Neural progenitor cell (in vitro differentiated cells): Measurements from ENCODE around the gene PER1. TPM values are rescaled to one million over a fixed set of nuclear protein-coding genes. Genes with fewer than 3 reads are reported as not detected.

Source experiments
- DNase-seq: peaks from one replicate; pipeline ENCODE4 v3.0.0-alpha.2; 2016; ENCODE audit warnings: low spot score
- H2AFZ ChIP-seq: fragments of 200-600 bp; sonication (generic); replicated peaks from 2 replicates; pipeline ENCODE4 v1.6.1; 2016; ENCODE audit warnings: antibody characterized with exemption
- H3F3A ChIP-seq: fragments of 200-600 bp; sonication (generic); 2 replicates; pipeline ENCODE4 v1.6.1; 2016; ENCODE audit warnings: antibody characterized with exemption, low read depth
- H3K27ac ChIP-seq: fragments of 200-600 bp; sonication (generic); 2 replicates; pipeline ENCODE4 v1.5.1; 2016; ENCODE audit warnings: mild to moderate bottlenecking
- H3K27me3 ChIP-seq: fragments of 200-600 bp; sonication (generic); 2 replicates; pipeline ENCODE4 v1.6.1; 2016; ENCODE audit warnings: mild to moderate bottlenecking, moderate library complexity
- H3K36me3 ChIP-seq: fragments of 200-600 bp; sonication (generic); 2 replicates; pipeline ENCODE4 v1.5.1; 2016
- H3K4me1 ChIP-seq: fragments of 200-600 bp; sonication (generic); 2 replicates; pipeline ENCODE4 v1.6.1; 2016; ENCODE audit warnings: mixed run types
- H3K4me2 ChIP-seq: fragments of 200-600 bp; sonication (generic); 2 replicates; pipeline ENCODE4 v1.6.1; 2016
- H3K4me3 ChIP-seq: fragments of 200-600 bp; sonication (generic); 2 replicates; pipeline ENCODE4 v1.5.1; 2016
- H3K79me2 ChIP-seq: fragments of 200-600 bp; sonication (generic); 2 replicates; pipeline ENCODE4 v1.6.1; 2016; ENCODE audit warnings: low read depth
- H3K9ac ChIP-seq: fragments of 200-600 bp; sonication (generic); 2 replicates; pipeline ENCODE4 v1.6.1; 2016
- H3K9me3 ChIP-seq: fragments of 200-600 bp; sonication (generic); 2 replicates; pipeline ENCODE4 v1.5.1; 2016; ENCODE audit warnings: low read depth
- H4K20me1 ChIP-seq: fragments of 200-600 bp; sonication (generic); 2 replicates; pipeline ENCODE4 v1.6.1; 2016; ENCODE audit warnings: low read depth
- H3K27ac Mint-ChIP-seq: 3 replicates; pipeline ENCODE4 v1.8.0; 2021; ENCODE audit warnings: mixed read lengths
- H3K27me3 Mint-ChIP-seq: 2 replicates; pipeline ENCODE4 v1.8.0; 2022; ENCODE audit warnings: low read depth, mild to moderate bottlenecking, inconsistent platforms, moderate library complexity, mixed read lengths; ENCODE audit not compliant: insufficient read depth
- H3K36me3 Mint-ChIP-seq: 3 replicates; pipeline ENCODE4 v1.8.0; 2021; ENCODE audit warnings: mixed read lengths
- H3K4me1 Mint-ChIP-seq: 3 replicates; pipeline ENCODE4 v1.8.0; 2021; ENCODE audit warnings: mixed read lengths
- H3K4me3 Mint-ChIP-seq: 3 replicates; pipeline ENCODE4 v1.8.0; 2021; ENCODE audit warnings: mild to moderate bottlenecking, moderate library complexity, mixed read lengths
- H3K9me3 Mint-ChIP-seq: 3 replicates; pipeline ENCODE4 v1.8.0; 2020; ENCODE audit warnings: mixed read lengths
- EZH2 ChIP-seq: fragments of 200-600 bp; sonication (generic); IDR thresholded peaks from 2 replicates; pipeline ENCODE4 v1.6.1; 2017; ENCODE audit warnings: antibody characterized with exemption, mild to moderate bottlenecking, moderate library complexity
- EZH2phosphoT487 ChIP-seq: fragments of 200-600 bp; sonication (generic); IDR thresholded peaks from 2 replicates; pipeline ENCODE4 v1.6.1; 2017; ENCODE audit warnings: antibody characterized with exemption
- total RNA-seq: library from RNA; depleted of rRNA; stranded (reverse); fragments of >200 nt; gene quantifications from 2 replicates; pipeline ENCODE4 v1.2.3, GENCODE V29; 2015; ENCODE audit warnings: low replicate concordance
- TF ChIP-seq, protein P1 (sequence below): fragments of 200-600 bp; sonication (generic); IDR thresholded peaks from 2 replicates; pipeline ENCODE4 v1.5.1; 2017; ENCODE audit warnings: antibody characterized with exemption, mild to moderate bottlenecking

The PER1 gene
- total RNA-seq, 1 donor from 2014 or later = 3.2 TPM

DNA sequence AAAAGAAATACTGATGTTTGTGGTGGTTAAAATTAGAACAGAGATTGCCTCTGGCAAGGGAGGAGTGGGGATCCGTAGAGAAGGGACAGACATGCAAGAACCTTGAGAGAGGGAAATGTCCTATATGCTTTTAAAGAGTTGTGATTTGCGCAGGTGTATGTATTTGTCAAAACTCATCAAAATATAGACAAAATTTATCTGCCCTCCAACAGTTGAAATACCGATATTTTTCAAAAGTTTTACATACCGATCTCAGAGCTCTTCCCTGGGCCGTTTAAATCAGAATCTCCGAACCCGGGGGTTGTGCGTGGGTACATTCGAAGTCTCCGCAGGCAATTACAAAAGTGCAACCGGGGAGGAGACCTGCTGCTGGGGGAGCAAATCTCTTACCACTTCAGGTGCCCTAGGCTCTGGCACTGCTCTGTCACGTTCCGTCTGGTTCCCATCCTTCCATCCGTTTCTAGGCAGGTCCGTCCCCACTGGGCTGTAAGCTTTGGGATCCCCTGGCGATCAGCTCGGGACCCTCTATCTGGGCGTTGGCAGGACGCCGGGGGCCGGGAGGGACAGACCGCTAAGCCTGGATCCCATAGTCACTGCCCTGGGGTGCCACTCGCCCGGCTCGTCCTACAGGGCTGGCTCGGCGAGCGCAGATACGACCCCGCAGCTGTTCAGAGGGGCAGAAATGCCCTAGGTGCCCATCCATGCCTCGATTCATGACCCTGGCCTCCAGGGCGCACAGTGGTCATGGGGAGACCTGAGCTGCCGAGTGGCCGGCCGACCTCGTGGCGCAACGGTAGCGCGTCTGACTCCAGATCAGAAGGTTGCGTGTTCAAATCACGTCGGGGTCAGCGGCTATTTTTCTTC lies 33.6 kb upstream of the PER1 start:
- peak overlapping the region; percentile 89 for H3K4me3 ChIP-seq
- H3K79me2 ChIP-seq = no peaks in the 10 kb centered on the region
- peak; percentile 88 for DNase-seq
- no peak for TF ChIP-seq EZH2
- no peak for TF ChIP-seq EZH2phosphoT487
- TF ChIP-seq, protein P1, sequence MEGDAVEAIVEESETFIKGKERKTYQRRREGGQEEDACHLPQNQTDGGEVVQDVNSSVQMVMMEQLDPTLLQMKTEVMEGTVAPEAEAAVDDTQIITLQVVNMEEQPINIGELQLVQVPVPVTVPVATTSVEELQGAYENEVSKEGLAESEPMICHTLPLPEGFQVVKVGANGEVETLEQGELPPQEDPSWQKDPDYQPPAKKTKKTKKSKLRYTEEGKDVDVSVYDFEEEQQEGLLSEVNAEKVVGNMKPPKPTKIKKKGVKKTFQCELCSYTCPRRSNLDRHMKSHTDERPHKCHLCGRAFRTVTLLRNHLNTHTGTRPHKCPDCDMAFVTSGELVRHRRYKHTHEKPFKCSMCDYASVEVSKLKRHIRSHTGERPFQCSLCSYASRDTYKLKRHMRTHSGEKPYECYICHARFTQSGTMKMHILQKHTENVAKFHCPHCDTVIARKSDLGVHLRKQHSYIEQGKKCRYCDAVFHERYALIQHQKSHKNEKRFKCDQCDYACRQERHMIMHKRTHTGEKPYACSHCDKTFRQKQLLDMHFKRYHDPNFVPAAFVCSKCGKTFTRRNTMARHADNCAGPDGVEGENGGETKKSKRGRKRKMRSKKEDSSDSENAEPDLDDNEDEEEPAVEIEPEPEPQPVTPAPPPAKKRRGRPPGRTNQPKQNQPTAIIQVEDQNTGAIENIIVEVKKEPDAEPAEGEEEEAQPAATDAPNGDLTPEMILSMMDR = no peak
- Mint-ChIP-seq H3K4me1 (peaks cover 16% of the 10 kb centered on the region), H3K9me3 (no peaks in the 10 kb centered on the region), H3K27me3 (peaks cover 16% of the 10 kb centered on the region), H3K4me3 (no peak overlapping the region), H3K36me3 (no peaks in the 10 kb centered on the region), H3K27ac (no peak overlapping the region)
- peaks cover 21% of the 10 kb centered on the region for H3K27me3 ChIP-seq
- H3K36me3 ChIP-seq = no peaks in the 10 kb centered on the region
- H3K9me3 ChIP-seq = no peaks in the 10 kb centered on the region
- peaks cover 10% of the 10 kb centered on the region for H3K4me1 ChIP-seq
- H2AFZ ChIP-seq = peak overlapping the region; percentile 94
- peaks cover 15% of the 10 kb centered on the region for H4K20me1 ChIP-seq
- H3F3A ChIP-seq = peaks cover 28% of the 10 kb centered on the region
- no peak overlapping the region for H3K9ac ChIP-seq
- H3K27ac ChIP-seq = no peak overlapping the region
- H3K4me2 ChIP-seq = peak overlapping the region; percentile 79

DNA sequence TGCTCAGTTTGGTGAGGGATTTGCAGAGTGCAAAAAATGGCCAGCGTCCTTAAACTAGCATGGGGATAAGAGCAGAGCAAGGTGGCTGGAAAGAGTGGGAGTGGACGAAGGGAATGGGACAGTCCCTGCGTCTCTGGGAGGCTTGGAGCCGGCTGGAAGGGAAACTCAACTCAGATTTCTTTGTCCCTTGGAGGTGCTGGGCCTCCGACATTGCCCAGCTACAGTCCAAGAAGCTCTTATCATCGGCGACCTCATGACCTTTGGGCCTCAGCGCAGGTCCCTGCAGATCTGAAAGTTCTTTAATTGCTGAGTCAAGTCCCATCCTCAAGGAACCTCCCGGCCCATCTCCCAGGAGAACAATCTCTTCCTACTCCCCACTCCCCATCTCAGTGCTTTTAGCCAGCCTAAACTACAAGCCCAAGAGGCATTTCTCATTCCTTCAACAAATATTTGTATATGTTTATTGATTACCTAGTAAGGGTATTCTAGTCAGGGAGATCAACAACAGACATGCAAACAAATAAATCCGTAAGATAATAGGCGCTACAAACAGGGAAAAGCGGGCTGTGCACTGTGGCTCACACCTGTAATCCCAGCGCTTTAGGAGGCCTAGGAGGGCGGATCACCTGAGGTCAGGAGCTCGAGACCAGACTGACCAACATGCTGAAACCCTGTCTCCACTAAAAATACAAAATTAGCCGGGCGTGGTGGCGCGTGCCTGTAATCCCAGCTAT lies 25.0 kb upstream of the PER1 start:
- Histone ChIP-seq H3K79me2 (no peaks in the 10 kb centered on the region), H3K4me1 (peaks cover 18% of the 10 kb centered on the region), H3K27me3 (no peaks in the 10 kb centered on the region), H3K9ac (peak overlapping the region; percentile 14), H3K4me2 (peak overlapping the region; percentile 84), H2AFZ (peak overlapping the region; percentile 55), H4K20me1 (no peaks in the 10 kb centered on the region), H3K27ac (no peak overlapping the region), H3F3A (peaks cover 52% of the 10 kb centered on the region), H3K9me3 (no peaks in the 10 kb centered on the region), H3K36me3 (no peaks in the 10 kb centered on the region), H3K4me3 (peak overlapping the region; percentile 57)
- peak overlapping the region; percentile 96 for H3K27ac Mint-ChIP-seq
- H3K36me3 Mint-ChIP-seq = no peaks in the 10 kb centered on the region
- peak; percentile 15 for DNase-seq
- peaks cover 48% of the 10 kb centered on the region for H3K4me1 Mint-ChIP-seq
- H3K9me3 Mint-ChIP-seq = no peaks in the 10 kb centered on the region
- H3K27me3 Mint-ChIP-seq = peaks cover 5% of the 10 kb centered on the region
- TF ChIP-seq, protein P1 = no peak
- TF ChIP-seq EZH2 (no peak), EZH2phosphoT487 (no peak)
- H3K4me3 Mint-ChIP-seq = peak overlapping the region; percentile 91

DNA sequence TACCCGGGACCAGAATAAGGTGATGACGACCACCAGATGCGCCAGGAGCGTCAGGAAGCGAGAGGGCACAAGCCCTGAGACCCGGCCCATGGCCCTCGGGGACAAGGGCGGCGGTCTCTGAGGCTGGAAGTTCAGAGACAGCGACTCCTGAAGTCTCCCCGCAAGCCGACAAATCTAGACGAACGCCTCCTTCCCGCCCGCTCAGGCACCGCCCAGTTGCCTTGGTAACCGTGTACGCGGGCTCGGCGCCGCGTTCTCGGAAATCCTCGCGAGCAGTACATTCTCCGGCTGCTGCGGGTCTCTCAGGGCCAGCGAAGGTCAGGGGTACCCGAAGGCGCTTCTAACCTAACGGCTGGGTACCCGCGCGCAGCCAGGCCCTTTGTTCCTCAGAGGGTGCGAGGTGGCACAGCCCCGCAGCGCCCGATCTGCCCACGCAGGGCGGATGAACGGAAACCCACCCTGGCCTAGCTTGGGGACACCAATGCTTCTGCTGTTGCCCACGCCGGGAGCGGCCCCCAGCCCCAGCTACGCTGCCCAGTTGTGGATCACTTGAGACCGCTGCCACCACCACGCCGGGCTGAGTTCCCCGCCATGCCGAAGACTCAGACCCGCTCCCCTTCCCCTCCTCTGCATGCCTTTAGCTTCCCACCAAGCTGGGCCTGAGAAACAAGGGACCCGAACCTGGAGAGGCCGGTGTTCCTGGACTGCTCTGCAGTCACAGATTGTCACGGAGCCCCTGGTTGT lies 24.2 kb upstream of the PER1 start, which contains the start of gene TMEM107:
Gene TMEM107 (minus strand): TSS at position 184 of the 744 bp plus-strand sequence. CDS start 94 bp downstream, at position 90.
- no peaks in the 10 kb centered on the region for H3K36me3 ChIP-seq
- Mint-ChIP-seq H3K36me3 (no peaks in the 10 kb centered on the region), H3K27me3 (peaks cover 2% of the 10 kb centered on the region), H3K27ac (peak within 1 kb of the TSS; percentile 96), H3K4me1 (peaks cover 49% of the 10 kb centered on the region), H3K9me3 (no peaks in the 10 kb centered on the region), H3K4me3 (peak within 1 kb of the TSS; percentile 91)
- no peak within 1 kb of the TSS for H3K27ac ChIP-seq
- H3K9ac ChIP-seq = peak within 1 kb of the TSS; percentile 14
- peak within 1 kb of the TSS; percentile 84 for H3K4me2 ChIP-seq
- no peaks in the 10 kb centered on the region for H3K79me2 ChIP-seq
- no peaks in the 10 kb centered on the region for H3K27me3 ChIP-seq
- TF ChIP-seq EZH2 = peak; percentile 30
- TF ChIP-seq EZH2phosphoT487 = no peak
- H3F3A ChIP-seq = peaks cover 53% of the 10 kb centered on the region
- H4K20me1 ChIP-seq = no peaks in the 10 kb centered on the region
- H3K9me3 ChIP-seq = no peaks in the 10 kb centered on the region
- DNase-seq = peak; percentile 96
- peaks cover 18% of the 10 kb centered on the region for H3K4me1 ChIP-seq
- peak within 1 kb of the TSS; percentile 57 for H3K4me3 ChIP-seq
- H2AFZ ChIP-seq = peak within 1 kb of the TSS; percentile 55
